Cardiac septum (tissue), 1 donor: Measurements from ENCODE around the gene ICAM4. TPM values are rescaled to one million over a fixed set of nuclear protein-coding genes. Genes with fewer than 3 reads are reported as not detected.
"Not testable (repeated sequence)": the region's sequence is repeated elsewhere in the genome, so short reads cannot be mapped to it uniquely, and the experiment has no call there.

Source experiments
- DNase-seq: peaks from one replicate; pipeline ENCODE4 v3.0.0-alpha.2; 2020; ENCODE audit warnings: low spot score
- intact Hi-C: fragments of 100-400 bp; cut with DNase I; formaldehyde crosslinking; loops from one replicate; pipeline ENCODE4 v1.14.0; 2022
- total RNA-seq: library from RNA; stranded (reverse); fragmentation: NEBNext Ultra II Directional; extraction: Animal tissue kit (Norgen Biotek cat#: 25700); gene quantifications from one replicate; pipeline ENCODE4 v1.2.1, GENCODE V29; 2021
- donor health status: DM: no; HTN: no; CAD: no.

ICAM4 gene
- total RNA-seq, 1 donor from 2014 or later, result 0.46 TPM

DNA sequence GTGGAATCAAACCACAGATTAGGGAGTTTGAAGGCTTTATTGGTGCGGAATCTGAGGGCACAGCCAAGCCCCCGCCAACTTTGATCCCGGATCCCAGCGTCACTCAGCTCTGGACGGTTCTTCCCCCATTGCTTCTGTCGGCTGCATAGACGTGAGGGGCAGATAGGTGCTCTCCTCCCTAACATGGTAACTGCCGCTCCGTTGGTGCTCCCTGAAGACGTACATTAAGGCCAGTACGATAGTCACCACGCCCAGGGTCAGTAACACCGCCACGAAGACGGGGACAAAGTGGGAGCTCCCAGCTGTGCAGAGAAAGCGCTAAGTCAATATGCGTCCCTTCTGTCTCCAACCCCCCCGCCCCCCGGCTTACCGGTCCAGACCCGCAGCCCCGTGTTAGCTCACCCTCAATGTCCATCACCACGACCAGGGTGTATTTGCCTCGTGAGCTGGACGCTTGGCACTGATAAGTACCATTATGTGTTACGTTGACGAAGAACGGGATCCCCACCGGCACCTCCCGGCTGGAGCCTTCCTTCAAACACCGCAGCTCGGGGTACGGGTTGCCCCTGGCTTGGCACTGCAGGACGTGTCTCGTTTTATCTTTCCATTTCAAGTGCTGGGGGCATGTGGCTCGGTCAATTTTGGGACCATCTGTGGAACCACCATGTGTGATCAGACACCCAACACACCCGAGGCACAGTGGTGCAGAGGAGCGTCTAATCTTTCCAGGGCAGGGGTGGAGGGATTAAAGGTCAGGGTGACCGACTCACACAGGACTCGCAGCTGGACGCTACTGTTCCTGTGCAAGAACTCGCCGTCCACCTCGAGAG, 47.2 kb downstream of the ICAM4 start:
- DNase-seq, result no peak
- intact Hi-C loops, result loop anchor here (2.0 to 5.0 kb wide), 3 partner anchors 47 to 69 kb away; partner anchors contain the start of genes CDC37, ICAM1 and TYK2

DNA sequence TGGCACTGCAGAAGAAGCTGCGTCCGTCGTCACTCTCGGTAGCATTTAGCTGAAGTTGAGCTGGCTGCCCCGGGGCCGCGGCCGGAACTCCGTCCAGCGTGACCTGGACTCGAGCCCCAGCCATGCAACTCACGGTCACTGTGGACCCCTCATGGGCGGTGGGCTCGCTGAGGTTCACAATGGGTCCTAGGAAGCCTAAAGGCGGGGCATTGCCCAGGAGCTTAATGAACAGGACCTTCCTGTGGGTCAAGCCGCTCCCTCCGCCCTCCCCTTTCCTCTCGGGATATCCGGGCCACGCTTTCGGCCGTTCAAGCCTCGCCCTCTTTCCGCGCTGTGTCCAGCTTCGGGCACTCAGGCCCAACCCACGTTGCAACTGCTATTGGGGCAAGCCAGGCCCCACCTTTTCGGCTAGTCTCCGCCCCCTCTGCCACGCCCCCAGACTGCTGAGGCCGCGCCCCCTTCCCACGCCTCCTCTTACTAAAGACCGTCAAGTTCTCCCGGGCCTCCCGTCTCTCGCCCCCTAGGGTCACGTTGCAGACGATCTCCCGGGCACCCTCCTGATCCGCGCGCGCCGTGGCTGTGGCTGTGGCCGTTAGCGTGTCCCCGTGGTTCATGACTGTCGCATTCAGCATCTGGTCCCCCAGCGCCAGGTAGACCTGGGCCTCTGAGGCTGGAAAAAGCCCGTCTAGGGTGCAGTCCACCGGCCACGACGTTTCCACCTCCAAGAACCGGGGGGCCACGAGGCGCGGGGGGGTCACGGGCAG, 48.0 kb downstream of the ICAM4 start:
- DNase-seq, result peak; percentile 96
- intact Hi-C loops, result loop anchor here (2.0 to 5.0 kb wide), 2 partner anchors 46 to 62 kb away; partner anchors contain the start of genes ICAM1 and TYK2

DNA sequence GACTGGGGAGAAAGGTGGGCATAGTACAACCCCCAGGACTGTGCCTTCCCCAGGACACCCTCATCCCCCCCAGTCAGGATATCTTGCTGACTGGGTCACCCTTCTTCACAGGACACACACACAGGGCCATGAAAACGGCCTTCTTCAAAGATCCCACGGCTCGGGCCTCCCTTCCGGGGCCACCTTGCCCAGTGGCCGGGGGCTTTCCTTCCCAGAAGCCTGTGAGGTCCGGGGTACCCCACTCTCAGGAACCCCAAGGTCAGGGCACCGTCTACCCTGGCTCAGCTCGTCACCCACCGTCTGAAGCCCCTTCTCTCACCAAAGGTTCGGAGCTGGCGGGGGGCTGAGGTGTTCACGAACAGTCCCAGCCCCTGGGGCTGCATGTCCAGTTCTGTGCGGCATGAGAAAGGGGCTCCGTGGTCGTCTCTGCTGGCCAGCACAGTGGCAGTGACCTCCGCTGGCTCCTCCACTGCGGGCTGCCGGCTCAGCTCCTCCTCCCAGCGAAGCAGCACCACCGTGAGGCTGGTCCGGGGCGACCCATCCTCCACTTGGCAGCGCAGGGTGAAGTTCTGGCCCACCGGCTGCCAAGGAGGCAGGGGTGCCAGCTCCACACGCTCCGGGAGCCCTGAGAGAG, 48.7 kb downstream of the ICAM4 start:
- no peak for DNase-seq
- intact Hi-C loops, result loop anchor here (2.0 kb wide), 1 partner anchor 45 kb away; the partner anchor contains the start of gene TYK2

DNA sequence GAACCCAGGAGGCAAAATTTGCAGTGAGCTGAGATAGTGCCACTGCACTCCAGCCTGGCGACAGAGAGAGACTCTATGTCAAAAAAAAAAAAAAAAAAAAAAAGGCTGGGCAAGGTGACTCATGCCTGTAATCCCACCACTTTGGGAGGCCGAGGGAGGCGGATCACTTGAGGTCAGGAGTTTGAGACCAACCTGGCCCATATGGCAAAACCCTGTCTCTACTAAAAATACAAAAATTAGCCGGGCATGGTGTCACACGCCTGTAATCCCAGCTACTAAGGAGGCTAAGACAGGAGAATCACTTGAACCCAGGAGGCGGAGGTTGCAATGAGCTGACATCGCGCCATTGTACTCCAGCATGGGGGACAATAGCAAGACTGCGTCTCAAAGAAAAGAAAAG, 50.0 kb downstream of the ICAM4 start:
- intact Hi-C loops, DNase-seq: not testable (repeated sequence)

Other genes starting within 250 kb of the ICAM4 start
- gene SHFL, start 200.6 kb upstream of the ICAM4 start, total RNA-seq, result 9.4 TPM
- 0.19 TPM for gene ANGPTL6, start 184.3 kb upstream of the ICAM4 start, total RNA-seq
- gene PPAN, start 180.6 kb upstream of the ICAM4 start, total RNA-seq, result 29.5 TPM
- gene P2RY11, start 175.3 kb upstream of the ICAM4 start, total RNA-seq, result 10.0 TPM
- 126 TPM for gene EIF3G, start 167.1 kb upstream of the ICAM4 start, total RNA-seq
- gene DNMT1, start 92.0 kb upstream of the ICAM4 start, total RNA-seq, result 27.3 TPM
- gene S1PR2, start 55.6 kb upstream of the ICAM4 start, total RNA-seq, result 3.6 TPM
- gene MRPL4, start 34.7 kb upstream of the ICAM4 start, total RNA-seq, result 71.8 TPM
- 9.8 TPM for gene ICAM1, start 15.8 kb upstream of the ICAM4 start, total RNA-seq
- 0.67 TPM for gene ICAM5, start 3.0 kb downstream of the ICAM4 start, total RNA-seq
- 1.9 TPM for gene ZGLP1, start 22.9 kb downstream of the ICAM4 start, total RNA-seq
- gene FDX2, start 29.1 kb downstream of the ICAM4 start, total RNA-seq, result 16.9 TPM
- 17.8 TPM for gene RAVER1, start 46.6 kb downstream of the ICAM4 start, total RNA-seq
- gene ICAM3, start 52.7 kb downstream of the ICAM4 start, total RNA-seq, result 14.4 TPM
- gene TYK2, start 93.6 kb downstream of the ICAM4 start, total RNA-seq, result 66.2 TPM
- gene CDC37, start 116.6 kb downstream of the ICAM4 start, total RNA-seq, result 140 TPM
- 8.2 TPM for gene PDE4A, start 133.6 kb downstream of the ICAM4 start, total RNA-seq
- gene KEAP1, start 216.4 kb downstream of the ICAM4 start, total RNA-seq, result 66.7 TPM
- gene S1PR5, start 230.5 kb downstream of the ICAM4 start, total RNA-seq, result 0.75 TPM